ENCODE data around the gene CFAP70. TPM values are rescaled to one million over a fixed set of nuclear protein-coding genes. Genes with fewer than 3 reads are reported as not detected.

Gene CFAP70
- total RNA-seq, 1 donor from 2014 or later: 1.7 TPM

DNA sequence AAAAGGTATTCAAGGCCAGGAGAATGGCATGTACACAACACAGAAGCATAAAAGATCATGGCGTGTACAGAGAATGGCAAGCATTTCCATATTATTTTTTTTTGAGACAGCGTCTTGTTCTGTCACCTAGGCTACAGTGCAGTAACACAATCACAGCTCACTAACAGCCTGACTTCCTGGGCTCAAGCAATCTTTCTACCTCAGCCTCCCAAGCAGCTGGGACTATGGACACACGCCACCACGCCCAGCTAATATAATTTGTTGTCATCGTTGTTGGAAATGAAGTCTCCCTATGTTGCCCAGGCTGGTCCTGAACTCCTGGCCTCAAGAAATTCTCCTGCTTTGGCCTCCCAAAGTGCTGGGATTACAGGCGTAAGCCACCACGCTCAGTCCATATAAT, 27.9 kb upstream of the CFAP70 start:
- H3K27ac Mint-ChIP-seq (ENCODE audit: unreplicated experiment): no peak overlapping the region
- no peaks in the 10 kb centered on the region for H3K27me3 Mint-ChIP-seq (ENCODE audit: unreplicated experiment)
- no peak for DNase-seq (ENCODE audit: low spot score)
- H3K36me3 Mint-ChIP-seq (ENCODE audit: low read depth, unreplicated experiment): peaks cover 31% of the 10 kb centered on the region
- H3K4me3 Mint-ChIP-seq (ENCODE audit: unreplicated experiment): no peak overlapping the region
- no peaks in the 10 kb centered on the region for H3K9me3 Mint-ChIP-seq (ENCODE audit: unreplicated experiment)
- TF ChIP-seq, protein P1, sequence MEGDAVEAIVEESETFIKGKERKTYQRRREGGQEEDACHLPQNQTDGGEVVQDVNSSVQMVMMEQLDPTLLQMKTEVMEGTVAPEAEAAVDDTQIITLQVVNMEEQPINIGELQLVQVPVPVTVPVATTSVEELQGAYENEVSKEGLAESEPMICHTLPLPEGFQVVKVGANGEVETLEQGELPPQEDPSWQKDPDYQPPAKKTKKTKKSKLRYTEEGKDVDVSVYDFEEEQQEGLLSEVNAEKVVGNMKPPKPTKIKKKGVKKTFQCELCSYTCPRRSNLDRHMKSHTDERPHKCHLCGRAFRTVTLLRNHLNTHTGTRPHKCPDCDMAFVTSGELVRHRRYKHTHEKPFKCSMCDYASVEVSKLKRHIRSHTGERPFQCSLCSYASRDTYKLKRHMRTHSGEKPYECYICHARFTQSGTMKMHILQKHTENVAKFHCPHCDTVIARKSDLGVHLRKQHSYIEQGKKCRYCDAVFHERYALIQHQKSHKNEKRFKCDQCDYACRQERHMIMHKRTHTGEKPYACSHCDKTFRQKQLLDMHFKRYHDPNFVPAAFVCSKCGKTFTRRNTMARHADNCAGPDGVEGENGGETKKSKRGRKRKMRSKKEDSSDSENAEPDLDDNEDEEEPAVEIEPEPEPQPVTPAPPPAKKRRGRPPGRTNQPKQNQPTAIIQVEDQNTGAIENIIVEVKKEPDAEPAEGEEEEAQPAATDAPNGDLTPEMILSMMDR (IDR thresholded peaks at IDR 0.05; ENCODE audit: unreplicated experiment): no peak
- no peaks in the 10 kb centered on the region for H3K4me1 Mint-ChIP-seq (ENCODE audit: unreplicated experiment)

DNA sequence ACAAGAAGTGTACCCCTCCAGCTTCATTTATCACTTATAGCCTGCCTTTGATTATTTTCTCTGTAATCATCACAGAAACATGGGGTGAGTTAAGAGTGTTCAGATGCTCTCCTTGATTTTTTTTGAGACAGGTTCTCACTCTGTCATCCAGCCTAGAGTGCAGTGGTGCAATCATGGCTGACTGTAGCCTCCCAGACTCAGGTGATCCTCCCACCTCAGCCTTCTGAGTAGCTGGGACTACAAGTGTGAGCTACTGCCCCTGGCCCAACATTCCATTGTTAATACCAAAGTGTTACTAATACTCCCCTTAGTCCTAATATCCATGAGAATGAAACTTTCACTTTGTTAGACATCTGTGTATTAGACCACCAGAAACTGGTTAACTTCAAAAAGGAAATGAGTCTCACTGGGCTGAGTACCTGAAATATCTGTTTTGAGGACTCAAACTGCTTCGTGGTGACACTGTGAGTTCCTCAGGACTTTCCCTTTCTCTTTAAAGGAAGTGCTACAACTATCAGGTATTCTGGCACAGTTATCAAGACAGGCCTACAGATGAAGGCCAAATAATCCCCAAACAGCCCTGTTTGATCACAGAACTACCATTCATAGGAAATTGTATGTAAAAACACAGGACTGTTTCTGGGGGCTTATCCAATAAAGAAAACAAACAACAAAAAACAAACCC, 20.5 kb upstream of the CFAP70 start:
- peaks cover 32% of the 10 kb centered on the region for H3K36me3 Mint-ChIP-seq (ENCODE audit: low read depth, unreplicated experiment)

DNA sequence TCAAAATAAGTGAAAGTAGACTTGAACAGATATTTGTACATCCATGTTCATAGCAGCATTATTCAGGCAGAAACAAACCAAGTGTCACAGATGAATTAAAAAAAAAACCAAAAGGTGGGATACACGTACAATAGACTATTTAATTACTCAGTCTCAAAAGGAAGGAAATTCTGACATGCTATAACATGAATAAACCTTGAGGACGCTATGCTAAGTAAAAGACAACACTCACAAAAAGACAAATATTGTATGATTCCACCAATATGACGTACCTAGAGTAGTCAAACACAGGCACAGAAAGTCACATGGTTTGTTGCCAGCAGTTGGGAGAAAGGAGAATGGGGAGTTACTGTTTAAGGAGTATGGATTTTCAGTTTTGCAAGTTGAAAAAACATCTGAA, 18.0 kb upstream of the CFAP70 start:
- H3K4me1 Mint-ChIP-seq (ENCODE audit: unreplicated experiment): no peaks in the 10 kb centered on the region
- TF ChIP-seq, protein P1 (IDR thresholded peaks at IDR 0.05; ENCODE audit: unreplicated experiment): no peak
- H3K27ac Mint-ChIP-seq (ENCODE audit: unreplicated experiment): peak overlapping the region; percentile 32
- H3K36me3 Mint-ChIP-seq (ENCODE audit: low read depth, unreplicated experiment): peaks cover 19% of the 10 kb centered on the region
- H3K4me3 Mint-ChIP-seq (ENCODE audit: unreplicated experiment): no peak overlapping the region
- DNase-seq (ENCODE audit: low spot score): no peak
- no peaks in the 10 kb centered on the region for H3K9me3 Mint-ChIP-seq (ENCODE audit: unreplicated experiment)
- H3K27me3 Mint-ChIP-seq (ENCODE audit: unreplicated experiment): no peaks in the 10 kb centered on the region

More for the DNA sequence above, 20.5 kb upstream of the CFAP70 start:
- DNase-seq (ENCODE audit: low spot score): no peak
- Mint-ChIP-seq H3K4me1 (ENCODE audit: unreplicated experiment) (no peaks in the 10 kb centered on the region), H3K9me3 (ENCODE audit: unreplicated experiment) (no peaks in the 10 kb centered on the region), H3K4me3 (ENCODE audit: unreplicated experiment) (no peak overlapping the region), H3K27me3 (ENCODE audit: unreplicated experiment) (no peaks in the 10 kb centered on the region), H3K27ac (ENCODE audit: unreplicated experiment) (no peak overlapping the region)
- TF ChIP-seq, protein P1 (IDR thresholded peaks at IDR 0.05; ENCODE audit: unreplicated experiment): no peak

DNA sequence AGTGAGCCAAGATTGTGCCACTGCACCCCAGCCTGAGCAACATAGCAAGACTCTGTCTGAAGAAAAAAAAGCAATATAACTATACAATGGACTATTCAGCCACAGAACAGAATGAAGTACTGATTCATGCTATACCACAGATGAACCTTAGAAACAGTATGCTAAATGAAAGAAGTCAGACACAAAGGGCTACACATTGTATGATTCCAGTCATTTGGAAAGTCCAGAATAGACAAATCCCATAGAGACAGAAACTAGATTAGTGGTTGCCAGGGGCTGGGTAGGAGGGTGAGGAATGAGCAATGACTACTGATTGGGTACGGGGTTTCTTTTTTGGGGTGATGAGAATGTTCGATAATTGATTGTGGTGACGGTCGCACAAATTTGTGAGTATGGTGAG, 9.6 kb upstream of the CFAP70 start:
- Mint-ChIP-seq H3K27me3 (ENCODE audit: unreplicated experiment) (no peaks in the 10 kb centered on the region), H3K4me3 (ENCODE audit: unreplicated experiment) (no peak overlapping the region), H3K4me1 (ENCODE audit: unreplicated experiment) (no peaks in the 10 kb centered on the region), H3K36me3 (ENCODE audit: low read depth, unreplicated experiment) (peaks cover 24% of the 10 kb centered on the region), H3K9me3 (ENCODE audit: unreplicated experiment) (no peaks in the 10 kb centered on the region), H3K27ac (ENCODE audit: unreplicated experiment) (no peak overlapping the region)
- no peak for DNase-seq (ENCODE audit: low spot score)
- TF ChIP-seq, protein P1 (IDR thresholded peaks at IDR 0.05; ENCODE audit: unreplicated experiment): no peak

Data from endothelial cell (in vitro differentiated cells).